HG02884 (cell line): ENCODE data around the gene KCND2.
"Not testable (repeated sequence)": the region's sequence is repeated elsewhere in the genome, so short reads cannot be mapped to it uniquely, and the experiment has no call there.

ENCODE experiments used
- ATAC-seq: cut with Tn5 transposase; IDR thresholded peaks from one replicate; pipeline ENCODE4 v1.9.1; 2021; ENCODE audit warnings: mild to moderate bottlenecking, moderate library complexity; ENCODE audit not compliant: unreplicated experiment

Gene KCND2

GRCh38 chr7:120272701-120273475 is at the start of gene KCND2:
TSS of gene KCND2 (plus strand) at chr7:120273175.
- ATAC-seq: peak; percentile 18

GRCh38 chr7:120226188-120226587 is 46.8 kb upstream of the KCND2 start:
- ATAC-seq: no peak

GRCh38 chr7:120227255-120227654 is 45.7 kb upstream of the KCND2 start:
- no peak for ATAC-seq

GRCh38 chr7:120229084-120229483 is 43.9 kb upstream of the KCND2 start:
- ATAC-seq: no peak

GRCh38 chr7:120233338-120233737 is 39.6 kb upstream of the KCND2 start:
- ATAC-seq: no peak

GRCh38 chr7:120240350-120240749 is 32.6 kb upstream of the KCND2 start:
- not testable (repeated sequence) for ATAC-seq

- ATAC-seq: no peak
Measured at GRCh38 chr7:120241973-120242372, 31.0 kb upstream of the KCND2 start.

GRCh38 chr7:120254845-120255244 is 18.1 kb upstream of the KCND2 start:
- ATAC-seq: no peak

GRCh38 chr7:120256344-120257070 is 16.5 kb upstream of the KCND2 start:
- no peak for ATAC-seq

GRCh38 chr7:120259386-120259785 is 13.6 kb upstream of the KCND2 start:
- no peak for ATAC-seq

GRCh38 chr7:120260111-120260510 is 12.9 kb upstream of the KCND2 start:
- no peak for ATAC-seq

- ATAC-seq: peak; percentile 39
Measured at GRCh38 chr7:120272261-120272660, 714 bp upstream of the KCND2 start.

GRCh38 chr7:120273476-120273975 is 551 bp downstream of the KCND2 start:
- peak; percentile 63 for ATAC-seq

GRCh38 chr7:120274482-120274881 is 1.5 kb downstream of the KCND2 start:
- ATAC-seq: no peak

- no peak for ATAC-seq
Measured at GRCh38 chr7:120274899-120275298, 1.9 kb downstream of the KCND2 start.

GRCh38 chr7:120276720-120277119 is 3.7 kb downstream of the KCND2 start:
- no peak for ATAC-seq

GRCh38 chr7:120278773-120279172 is 5.8 kb downstream of the KCND2 start:
- ATAC-seq: no peak

GRCh38 chr7:120280743-120281142 is 7.8 kb downstream of the KCND2 start:
- ATAC-seq: no peak

- no peak for ATAC-seq
Measured at GRCh38 chr7:120293027-120293426, 20.1 kb downstream of the KCND2 start.

GRCh38 chr7:120302190-120302589 is 29.2 kb downstream of the KCND2 start:
- ATAC-seq: no peak

GRCh38 chr7:120303105-120303504 is 30.1 kb downstream of the KCND2 start:
- ATAC-seq: peak; percentile 49

- ATAC-seq: no peak
Measured at GRCh38 chr7:120304674-120305073, 31.7 kb downstream of the KCND2 start.
